A673 (cell line): ENCODE data around the gene PROSER3. TPM values are rescaled to one million over a fixed set of nuclear protein-coding genes. Genes with fewer than 3 reads are reported as not detected.

ENCODE experiments used
- BruUV-seq: library from RNA; stranded (reverse); fragments of 400-500 nt; replicated peaks from 2 replicates; lab custom pipeline; 2021; lab: Mats Ljungman, UMichigan
- CTCF ChIA-PET: fragments of 300-600 bp; sonication (Branson Sonifier 250); formaldehyde crosslinking; loops from one replicate; lab custom pipeline; 2022; ENCODE audit warnings: antibody characterized with exemption; lab: Charles Lee
- POLR2A ChIA-PET: fragments of 300-600 bp; sonication (Branson Sonifier 250); formaldehyde crosslinking; loops from one replicate; lab custom pipeline; 2022; ENCODE audit warnings: antibody characterized with exemption; ENCODE audit not compliant: low non-redundant PET; lab: Charles Lee
- DNase-seq: peaks from one replicate; pipeline ENCODE4 v3.0.0-alpha.2; 2015; ENCODE audit warnings: low spot score
- H3K27ac ChIP-seq: fragments of 200-600 bp; sonication (generic); 2 replicates; pipeline ENCODE4 v1.5.1; 2016; ENCODE audit warnings: mixed run types, low read depth, mild to moderate bottlenecking, mixed read lengths, antibody characterized with exemption, low read length; ENCODE audit not compliant: poor library complexity, severe bottlenecking
- H3K27me3 ChIP-seq: fragments of 200-600 bp; sonication (generic); replicated peaks from 2 replicates; pipeline ENCODE4 v1.6.1; 2017; ENCODE audit warnings: mixed run types, low read depth, mild to moderate bottlenecking, mixed read lengths, antibody characterized with exemption, low read length; ENCODE audit not compliant: insufficient read depth, poor library complexity
- H3K36me3 ChIP-seq: fragments of 200-600 bp; sonication (generic); 2 replicates; pipeline ENCODE4 v1.6.1; 2016; ENCODE audit warnings: mixed run types, mild to moderate bottlenecking, mixed read lengths, antibody characterized with exemption, low read length; ENCODE audit not compliant: insufficient read depth, poor library complexity, severe bottlenecking
- H3K4me1 ChIP-seq: fragments of 200-600 bp; sonication (generic); 2 replicates; pipeline ENCODE4 v1.6.1; 2017; ENCODE audit warnings: mixed run types, mild to moderate bottlenecking, mixed read lengths, antibody characterized with exemption, low read length; ENCODE audit not compliant: insufficient read depth, poor library complexity, severe bottlenecking
- H3K4me3 ChIP-seq: fragments of 200-600 bp; sonication (generic); 2 replicates; pipeline ENCODE4 v1.5.1; 2016; ENCODE audit warnings: low read depth, mixed run types, mild to moderate bottlenecking, mixed read lengths, low read length; ENCODE audit not compliant: poor library complexity, severe bottlenecking
- H3K9me3 ChIP-seq: fragments of 200-600 bp; sonication (generic); 2 replicates; pipeline ENCODE4 v1.6.1; 2016; ENCODE audit warnings: mixed run types, low read depth, mild to moderate bottlenecking, mixed read lengths, antibody characterized with exemption, low read length; ENCODE audit not compliant: poor library complexity, severe bottlenecking
- CTCF ChIP-seq: fragments of 300-800, 200-600 bp; sonication (generic); conservative IDR thresholded peaks from 2 replicates; pipeline ENCODE4 v1.5.1; 2017; ENCODE audit warnings: low read depth, mild to moderate bottlenecking, antibody characterized with exemption, low read length, moderate library complexity, mixed read lengths
- EZH2 ChIP-seq: fragments of 200-600 bp; sonication (generic); IDR thresholded peaks from 2 replicates; pipeline ENCODE4 v1.6.1; 2017; ENCODE audit warnings: borderline replicate concordance, low read depth, mild to moderate bottlenecking, mixed read lengths, antibody characterized with exemption, low read length; ENCODE audit not compliant: poor library complexity, severe bottlenecking
- intact Hi-C: fragments of 100-400 bp; cut with micrococcal nuclease; formaldehyde crosslinking; loops from one replicate; pipeline ENCODE4 v1.10.0; 2022; ENCODE audit not compliant: unreplicated experiment
- total RNA-seq: library from RNA; stranded (reverse); gene quantifications from 2 replicates; pipeline ENCODE4 v1.2.3, GENCODE V29; 2021

The PROSER3 gene
- total RNA-seq, 1 experiment from 2014 or later = 38.4 TPM

GRCh38 chr19:35764432-35765315 lies 6.7 kb downstream of the PROSER3 start:
- no peaks in the 10 kb centered on the region for H3K9me3 ChIP-seq
- H3K4me1 ChIP-seq = no peaks in the 10 kb centered on the region
- H3K4me3 ChIP-seq = no peak overlapping the region
- no peak overlapping the region for H3K27ac ChIP-seq
- ChIA-PET POLR2A (no interaction called here), CTCF (no interaction called here)
- intact Hi-C loops = no loop called here
- H3K36me3 ChIP-seq = peaks cover 37% of the 10 kb centered on the region
- no peak for DNase-seq
- H3K27me3 ChIP-seq = no peaks in the 10 kb centered on the region
- no peak for TF ChIP-seq EZH2
- BruUV-seq = no TSS peak

- BruUV-seq = no TSS peak
- POLR2A ChIA-PET = no interaction called here
Observed at GRCh38 chr19:35766571-35767104, 8.7 kb downstream of the PROSER3 start.

DNA sequence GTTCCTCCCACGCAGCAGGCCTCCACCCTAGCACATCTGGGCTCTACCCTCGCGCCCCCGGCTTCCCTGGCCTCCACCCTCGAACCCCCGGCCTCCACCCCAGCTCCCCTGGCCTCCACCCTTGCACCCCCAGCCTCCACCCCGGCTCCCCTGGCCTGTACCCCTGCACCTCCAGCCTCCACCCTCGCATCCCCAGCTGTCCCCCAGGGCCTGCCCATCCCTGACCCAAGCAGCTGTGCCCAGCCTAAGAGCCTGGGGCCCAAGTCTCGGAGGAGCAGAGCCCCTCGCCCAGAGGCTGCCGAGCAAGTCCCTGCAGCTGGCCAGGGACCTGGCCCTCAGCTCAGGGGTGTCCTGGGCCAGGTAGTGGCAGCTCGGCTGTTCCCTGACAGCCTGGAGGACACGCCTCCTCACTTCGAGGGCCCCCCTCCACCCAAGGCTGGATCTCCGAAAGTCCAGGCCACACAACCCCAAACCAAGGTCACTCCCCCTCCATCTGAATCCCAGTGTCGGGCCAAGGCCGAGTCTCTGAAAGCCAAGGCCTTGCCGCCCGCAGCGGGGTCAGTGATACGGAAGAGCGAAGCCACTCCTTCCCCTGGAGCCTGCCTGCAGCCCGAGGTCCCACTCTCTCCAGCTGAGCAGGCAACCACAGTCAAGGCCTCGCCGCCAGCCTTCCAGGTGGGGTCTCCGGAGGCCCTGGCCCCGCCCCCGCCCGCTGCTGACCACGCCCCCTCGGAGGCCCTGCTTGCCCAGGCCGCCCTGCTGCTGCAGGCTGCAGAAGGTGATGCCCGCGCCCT lies 9.5 kb downstream of the PROSER3 start:
- no peak for DNase-seq
- ChIA-PET CTCF (no interaction called here), POLR2A (no interaction called here)
- H3K9me3 ChIP-seq = no peaks in the 10 kb centered on the region
- no peak overlapping the region for H3K27ac ChIP-seq
- no peak for TF ChIP-seq CTCF
- no peak for TF ChIP-seq EZH2
- no peaks in the 10 kb centered on the region for H3K4me1 ChIP-seq
- peaks cover 14% of the 10 kb centered on the region for H3K36me3 ChIP-seq
- BruUV-seq = no TSS peak
- no peaks in the 10 kb centered on the region for H3K27me3 ChIP-seq
- intact Hi-C loops = no loop called here
- H3K4me3 ChIP-seq = no peak overlapping the region

More at GRCh38 chr19:35766571-35767104, 8.7 kb downstream of the PROSER3 start:
- H3K4me1 ChIP-seq = no peaks in the 10 kb centered on the region
- no peak overlapping the region for H3K4me3 ChIP-seq
- intact Hi-C loops = no loop called here
- TF ChIP-seq EZH2 (no peak), CTCF (no peak)
- H3K9me3 ChIP-seq = no peaks in the 10 kb centered on the region
- H3K27ac ChIP-seq = no peak overlapping the region
- DNase-seq = no peak
- H3K27me3 ChIP-seq = no peaks in the 10 kb centered on the region
- CTCF ChIA-PET = no interaction called here
- H3K36me3 ChIP-seq = peaks cover 21% of the 10 kb centered on the region
